Right cardiac atrium (tissue), 5 donors: Measurements from ENCODE around the gene TRMT13. TPM values are rescaled to one million over a fixed set of nuclear protein-coding genes. Genes with fewer than 3 reads are reported as not detected.

Experiments used
- ATAC-seq, 2 donors: fragments of 200-7000 bp; cut with Tn5 transposase; one replicate each; pipeline versions ENCODE4 v1.8.0 to v1.9.1; 2020; ENCODE audit warnings: moderate library complexity in 2 of 2, mild to moderate bottlenecking in 1 of 2
- DNase-seq, 3 donors: peaks; one replicate each; pipeline ENCODE4 v3.0.0-alpha.2; 2020
- H3K27ac ChIP-seq: one replicate; pipeline ENCODE4 v1.5.1; 2013; ENCODE audit warnings: mild to moderate bottlenecking, low read length, control low read depth, moderate library complexity
- H3K27me3 ChIP-seq: one replicate; pipeline ENCODE4 v1.6.1; 2013; ENCODE audit not compliant: control insufficient read depth, insufficient read depth
- H3K4me1 ChIP-seq: one replicate; pipeline ENCODE4 v1.6.1; 2013; ENCODE audit warnings: low read length; ENCODE audit not compliant: control insufficient read depth, insufficient read depth
- H3K4me3 ChIP-seq: one replicate; pipeline ENCODE4 v1.5.1; 2013; ENCODE audit warnings: low read length, control low read depth
- H3K9me3 ChIP-seq: one replicate; pipeline ENCODE4 v1.6.1; 2013; ENCODE audit warnings: low read length; ENCODE audit not compliant: control insufficient read depth
- WGBS: extraction: QIAGEN DNeasy Blood & Tissue Kit; methylation state at CpG from one replicate; pipeline ENCODE4 v1.1.7; 2013; 5-methylcytosine and 5-hydroxymethylcytosine counted together
- intact Hi-C, 4 donors: fragments of 100-400 bp; cut with DNase I; formaldehyde crosslinking; loops; one replicate each; pipeline versions ENCODE4 v1.11.0 to v1.14.0; 2022 to 2023
- long read RNA-seq, 4 donors: library from polyadenylated mRNA; unstranded; transcript quantifications; one replicate each; pipeline ENCODE4 v2.0.0, GENCODE V29; 2020 to 2021
- polyA plus RNA-seq: library from polyadenylated mRNA; stranded (reverse); fragments of 200-250 nt; gene quantifications from one replicate; pipeline ENCODE4 v1.2.3, GENCODE V29; 2013
- total RNA-seq, 4 donors: library from RNA; stranded (reverse); fragmentation: NEBNext Ultra II Directional; extraction: Animal tissue kit (Norgen Biotek cat#: 25700); gene quantifications; one replicate each; pipeline ENCODE4 v1.2.1, GENCODE V29; 2021
- donor health status: healthy with polysubstance abuse.
- donor health status: DM: no; HTN: yes; CAD: no.
- donor health status: DM: no; HTN: no; CAD: no.
- donor health status: DM: no; HTN: yes; CAD: no; lungs with severe emphysema.
- donor health status: DM: yes; HTN: yes; CAD: no.

Gene TRMT13, protein sequence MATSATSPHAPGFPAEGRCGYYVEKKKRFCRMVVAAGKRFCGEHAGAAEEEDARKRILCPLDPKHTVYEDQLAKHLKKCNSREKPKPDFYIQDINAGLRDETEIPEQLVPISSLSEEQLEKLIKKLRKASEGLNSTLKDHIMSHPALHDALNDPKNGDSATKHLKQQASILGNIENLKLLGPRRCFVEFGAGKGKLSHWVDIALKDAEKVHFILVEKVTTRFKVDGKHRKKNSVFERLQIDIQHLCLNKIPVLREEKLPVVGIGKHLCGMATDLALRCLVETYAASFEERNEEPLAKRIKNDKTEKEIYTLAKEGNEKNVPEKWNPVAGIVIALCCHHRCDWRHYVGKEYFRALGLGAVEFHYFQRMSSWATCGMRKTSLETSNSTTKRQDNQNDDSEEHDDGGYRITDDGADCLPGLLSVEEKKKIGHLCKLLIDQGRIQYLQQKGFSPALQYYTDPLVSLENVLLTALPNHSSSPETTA
- total RNA-seq (1 to 10 TPM; 5.7 to 8.4 (median 7.5) TPM), polyA plus RNA-seq (4.8 TPM)
- long read RNA-seq, donor 1, partial matches to known transcripts = 0 of 7 reads
- long read RNA-seq, donor 1, other reads (novel, unspliced or antisense) = 3 of 7 reads
- long read RNA-seq, donor 2, partial matches to known transcripts = 0 of 5 reads
- long read RNA-seq, donor 2, other reads (novel, unspliced or antisense) = 3 of 5 reads
- long read RNA-seq, donor 3, transcript TRMT13-202 (11 exons, 3,129 nt) = major isoform, 8 of 22 reads
- long read RNA-seq, donor 3, partial matches to known transcripts = 4 of 22 reads
- long read RNA-seq, donor 3, other reads (novel, unspliced or antisense) = 10 of 22 reads
- long read RNA-seq, donor 4, partial matches to known transcripts = 0 of 8 reads
- long read RNA-seq, donor 4, other reads (novel, unspliced or antisense) = 5 of 8 reads

DNA sequence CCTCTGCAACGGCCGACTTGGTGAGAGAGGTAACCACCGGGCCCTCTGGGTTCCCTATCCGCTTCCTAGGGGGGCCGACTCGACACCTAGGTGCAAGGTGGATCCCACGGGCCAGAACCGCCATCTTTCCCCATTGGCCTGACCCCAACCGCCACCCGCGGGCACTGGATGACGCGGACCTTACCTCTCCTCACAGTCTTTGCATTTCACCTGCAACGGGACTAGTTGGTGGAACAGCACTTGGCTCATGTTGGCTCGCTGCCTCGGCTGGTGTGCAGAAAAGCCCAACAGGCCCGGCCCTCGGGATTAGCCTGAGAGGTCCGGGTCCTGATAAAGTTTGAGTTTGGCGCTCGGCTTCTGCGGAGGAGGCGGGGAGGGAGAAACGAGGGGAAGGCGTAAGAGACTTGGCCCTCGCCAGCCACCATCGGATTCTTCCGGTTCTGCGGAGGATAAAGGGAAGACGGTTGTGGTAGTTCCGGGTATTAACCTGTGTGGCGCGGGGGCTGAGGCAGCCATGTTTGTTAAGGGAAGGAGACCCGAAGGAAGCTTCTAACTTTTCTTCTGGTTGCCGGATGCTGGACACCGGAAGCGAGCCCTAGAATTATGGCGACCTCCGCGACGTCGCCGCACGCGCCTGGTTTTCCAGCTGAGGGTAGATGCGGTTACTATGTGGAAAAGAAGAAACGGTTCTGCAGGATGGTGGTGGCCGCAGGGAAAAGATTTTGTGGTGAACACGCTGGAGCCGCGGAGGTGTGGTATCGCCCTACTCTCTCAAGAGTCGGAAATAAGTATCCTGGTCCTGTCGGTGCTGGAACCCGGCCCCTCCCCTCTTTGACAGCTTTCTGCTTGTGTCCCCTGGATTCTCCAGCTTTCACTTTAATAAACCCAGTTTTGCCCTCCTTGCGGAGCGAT, at the start of gene TRMT13, which contains the start of gene SASS6:
TSS of gene TRMT13 (plus strand) at position 598 of the 912 bp plus-strand sequence. CDS start at position 604, 6 bp downstream.
TSS of gene SASS6 (minus strand) at position 365 of the 912 bp plus-strand sequence. CDS start at position 249, 116 bp downstream.
- intact Hi-C loops = loop anchor here in 1 of 4 donors (10.0 kb wide), 1 partner anchor 132 kb away; the partner anchor contains the start of gene RTCA
- Histone ChIP-seq H3K9me3 (no peaks in the 10 kb centered on the region), H3K27me3 (no peaks in the 10 kb centered on the region), H3K4me1 (peaks cover 2% of the 10 kb centered on the region), H3K4me3 (peak within 1 kb of the TSS; percentile 93), H3K27ac (peak within 1 kb of the TSS; percentile 21)
- ATAC-seq (peak; percentile 99 to 100), DNase-seq (peak; percentile 97 to 98 (median 98))
- WGBS = under 1% methylated on average over 57 of the region's 57 CpGs

DNA sequence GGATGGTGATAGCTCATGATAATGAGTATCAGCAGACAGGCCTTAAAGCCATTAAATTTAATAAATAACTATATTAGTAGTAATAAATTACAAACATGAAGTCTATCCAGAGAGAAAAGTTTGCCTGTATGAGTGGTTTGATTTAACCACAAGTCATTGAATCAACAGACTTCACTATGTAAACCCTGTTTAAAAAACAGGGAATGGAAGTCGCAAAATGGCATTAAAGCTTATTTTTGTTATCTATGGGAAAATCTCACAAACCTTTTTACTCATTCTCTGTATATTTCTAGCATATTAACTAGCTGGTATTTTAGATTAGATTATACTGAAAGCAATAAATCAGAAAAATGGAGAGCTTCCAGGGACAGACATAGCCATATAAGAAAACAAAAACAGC, 45.6 kb upstream of the TRMT13 start:
- intact Hi-C loops = no loop called here
- Histone ChIP-seq H3K4me1 (peaks cover 1% of the 10 kb centered on the region), H3K9me3 (no peaks in the 10 kb centered on the region), H3K4me3 (no peak overlapping the region), H3K27ac (no peak overlapping the region), H3K27me3 (no peaks in the 10 kb centered on the region)
- 92% methylated on average over 1 of the region's 1 CpG for WGBS
- ATAC-seq (no peak), DNase-seq (no peak)

DNA sequence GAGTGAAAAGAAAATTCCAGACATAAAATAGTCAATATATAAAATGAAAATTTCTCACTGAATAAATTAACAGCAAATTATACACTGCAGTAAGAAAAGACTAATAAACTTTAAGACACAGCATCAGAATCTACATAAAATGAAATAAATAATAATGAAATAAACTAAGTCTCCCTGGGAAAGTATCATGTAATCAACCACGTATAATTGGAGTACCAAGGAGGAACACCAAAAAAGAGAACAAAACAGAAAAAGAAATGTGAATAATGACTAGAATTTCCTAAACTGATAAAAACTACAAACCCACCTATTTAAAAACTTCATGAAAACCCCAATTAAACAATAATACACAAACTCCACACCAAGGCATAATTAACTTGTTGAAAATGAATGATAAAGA, 43.9 kb upstream of the TRMT13 start:
- H3K9me3 ChIP-seq = no peaks in the 10 kb centered on the region
- H3K27ac ChIP-seq = no peak overlapping the region
- H3K4me3 ChIP-seq = no peak overlapping the region
- H3K27me3 ChIP-seq = no peaks in the 10 kb centered on the region
- peaks cover 1% of the 10 kb centered on the region for H3K4me1 ChIP-seq
- 94% methylated on average over 1 of the region's 1 CpG for WGBS
- no peak for DNase-seq
- no peak for ATAC-seq
- intact Hi-C loops = no loop called here

DNA sequence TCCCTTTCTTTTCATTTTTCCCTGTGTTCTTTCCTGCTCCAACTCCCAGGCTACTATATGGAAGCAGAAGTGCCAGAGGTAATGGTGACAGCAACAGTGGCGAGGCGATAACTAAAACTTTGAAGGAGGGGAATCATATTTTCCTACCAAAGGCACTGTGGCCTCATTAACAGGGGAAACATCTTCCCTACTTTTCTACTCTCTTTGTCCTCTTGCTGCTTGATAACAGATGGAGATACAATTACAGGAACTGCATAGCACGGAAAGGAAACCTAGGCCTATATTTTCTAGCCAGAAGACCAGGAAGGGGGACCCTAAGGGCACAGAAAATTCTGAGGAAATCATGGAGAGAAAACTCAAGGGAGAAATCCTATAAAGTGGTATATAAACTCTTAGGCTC, 42.5 kb upstream of the TRMT13 start:
- ATAC-seq = no peak
- WGBS = 80% methylated on average over 3 of the region's 3 CpGs
- Histone ChIP-seq H3K27me3 (no peaks in the 10 kb centered on the region), H3K27ac (no peak overlapping the region), H3K4me1 (peaks cover 1% of the 10 kb centered on the region), H3K4me3 (no peak overlapping the region), H3K9me3 (no peaks in the 10 kb centered on the region)
- DNase-seq = no peak
- intact Hi-C loops = no loop called here

DNA sequence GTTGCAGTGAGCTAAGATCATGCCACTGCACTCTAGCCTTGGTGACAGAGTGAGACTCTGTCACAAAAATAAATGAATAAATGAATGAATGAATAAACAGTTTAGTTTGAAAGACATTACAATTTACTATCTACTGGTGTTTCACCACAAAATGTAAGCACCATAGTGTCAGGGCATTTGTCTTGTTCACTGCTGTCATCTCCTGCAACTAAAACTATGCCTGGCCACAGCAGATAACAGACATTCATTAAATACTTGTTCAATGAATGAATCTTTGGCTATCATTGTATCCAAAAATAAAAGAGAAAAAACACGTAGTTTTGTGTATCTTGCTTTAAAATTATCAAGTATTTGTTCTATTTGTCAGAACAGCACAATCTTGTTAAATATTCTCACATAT, 32.8 kb upstream of the TRMT13 start:
- intact Hi-C loops = no loop called here
- DNase-seq (no peak), ATAC-seq (no peak)
- WGBS = 27% methylated on average over 1 of the region's 1 CpG
- no peak overlapping the region for H3K27ac ChIP-seq
- no peaks in the 10 kb centered on the region for H3K9me3 ChIP-seq
- no peak overlapping the region for H3K4me3 ChIP-seq
- no peaks in the 10 kb centered on the region for H3K27me3 ChIP-seq
- no peaks in the 10 kb centered on the region for H3K4me1 ChIP-seq

DNA sequence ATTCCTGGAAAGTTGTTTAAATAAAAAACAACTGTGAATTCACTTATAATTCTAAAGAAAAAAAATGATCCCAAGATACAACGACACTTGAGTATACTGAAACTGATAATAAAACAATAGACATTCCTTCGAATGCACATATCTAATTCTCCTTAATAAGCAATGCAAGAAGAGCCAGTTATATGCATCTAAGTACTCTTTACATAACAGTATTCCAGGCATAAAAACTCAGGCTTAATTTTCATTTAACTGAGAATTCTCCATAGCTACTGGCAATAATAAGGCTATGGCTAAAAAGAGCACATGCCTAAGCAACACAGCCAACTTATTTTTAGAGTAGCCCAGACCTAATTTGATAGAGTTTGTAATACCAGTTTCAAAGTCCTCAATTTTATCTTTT, 31.4 kb upstream of the TRMT13 start:
- ATAC-seq = no peak
- intact Hi-C loops = no loop called here

DNA sequence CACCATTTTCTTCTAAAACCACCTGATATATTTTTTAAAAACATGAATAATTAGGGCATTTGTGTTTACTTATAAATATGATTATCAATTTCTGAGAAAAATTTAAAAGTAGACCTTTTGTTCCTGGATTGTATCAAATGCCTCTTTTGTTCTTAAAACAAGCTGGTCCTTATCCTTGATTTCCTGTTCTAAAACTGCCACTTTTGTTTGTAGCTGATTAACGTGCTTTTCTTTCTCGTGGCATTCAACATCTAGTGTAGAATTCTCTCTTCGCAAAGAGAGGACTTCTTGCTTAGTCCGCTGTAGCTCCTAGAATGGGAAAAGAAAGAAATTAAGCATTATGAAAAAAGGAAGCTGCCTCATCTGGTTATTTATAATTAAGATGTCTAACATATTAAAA, 25.3 kb upstream of the TRMT13 start:
- WGBS = 79% methylated on average over 4 of the region's 4 CpGs
- H3K9me3 ChIP-seq = no peaks in the 10 kb centered on the region
- DNase-seq (no peak), ATAC-seq (no peak)
- H3K27me3 ChIP-seq = no peaks in the 10 kb centered on the region
- no peak overlapping the region for H3K4me3 ChIP-seq
- no peaks in the 10 kb centered on the region for H3K4me1 ChIP-seq
- intact Hi-C loops = no loop called here
- H3K27ac ChIP-seq = no peak overlapping the region

More for the DNA sequence above, 31.4 kb upstream of the TRMT13 start:
- no peaks in the 10 kb centered on the region for H3K27me3 ChIP-seq
- H3K4me3 ChIP-seq = no peak overlapping the region
- H3K27ac ChIP-seq = no peak overlapping the region
- no peaks in the 10 kb centered on the region for H3K4me1 ChIP-seq
- no peaks in the 10 kb centered on the region for H3K9me3 ChIP-seq
- 64% methylated on average over 2 of the region's 2 CpGs for WGBS
- DNase-seq = no peak

DNA sequence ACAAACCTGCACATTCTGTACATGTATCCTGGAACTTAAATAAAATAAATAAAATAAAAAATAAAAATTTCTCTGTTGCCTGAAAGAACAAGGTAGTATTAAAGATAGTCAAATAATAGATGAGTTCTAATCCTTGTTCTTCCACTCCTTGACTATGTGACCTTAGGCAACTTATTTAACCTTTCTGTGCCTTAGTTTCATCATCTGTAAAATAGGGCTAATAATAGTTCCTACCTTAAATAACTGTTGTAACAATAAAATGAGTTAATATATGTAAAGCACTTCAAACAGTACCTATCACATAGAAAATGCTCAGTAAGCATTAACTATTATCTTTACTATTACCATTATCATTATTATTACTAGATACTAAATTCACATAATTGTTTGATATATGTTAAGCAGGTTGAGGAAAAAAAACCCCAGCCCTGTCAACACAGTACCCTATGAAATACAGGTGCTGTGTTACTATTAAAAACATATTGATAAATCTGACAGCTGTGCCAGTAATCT, 23.4 kb upstream of the TRMT13 start:
- Histone ChIP-seq H3K9me3 (no peaks in the 10 kb centered on the region), H3K4me3 (no peak overlapping the region), H3K27ac (no peak overlapping the region), H3K27me3 (no peaks in the 10 kb centered on the region), H3K4me1 (no peaks in the 10 kb centered on the region)
- DNase-seq = no peak
- intact Hi-C loops = no loop called here
- ATAC-seq = no peak

DNA sequence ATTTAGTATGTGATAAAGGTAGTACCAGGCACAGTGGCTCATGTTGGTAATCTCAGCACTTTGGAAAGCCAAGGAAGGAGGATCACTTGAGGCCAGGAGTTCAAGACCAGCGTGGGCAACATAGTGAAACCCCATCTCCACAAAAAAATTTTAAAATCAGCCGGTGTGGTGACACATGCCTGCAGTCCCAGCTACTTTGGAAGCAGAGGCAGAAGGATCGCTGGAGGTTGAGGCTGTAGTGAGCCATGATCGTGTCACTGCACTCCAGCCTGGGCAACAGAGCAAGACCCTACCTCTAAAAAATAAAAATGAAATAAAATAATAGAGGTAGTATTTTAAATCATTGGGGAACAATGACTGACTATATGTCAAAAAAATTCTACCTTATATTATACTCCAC, 17.4 kb upstream of the TRMT13 start:
- 98% methylated on average over 4 of the region's 4 CpGs for WGBS
- no peak for ATAC-seq
- H3K27me3 ChIP-seq = no peaks in the 10 kb centered on the region
- H3K27ac ChIP-seq = no peak overlapping the region
- no peak overlapping the region for H3K4me3 ChIP-seq
- H3K4me1 ChIP-seq = no peaks in the 10 kb centered on the region
- intact Hi-C loops = no loop called here
- no peak for DNase-seq
- no peaks in the 10 kb centered on the region for H3K9me3 ChIP-seq

DNA sequence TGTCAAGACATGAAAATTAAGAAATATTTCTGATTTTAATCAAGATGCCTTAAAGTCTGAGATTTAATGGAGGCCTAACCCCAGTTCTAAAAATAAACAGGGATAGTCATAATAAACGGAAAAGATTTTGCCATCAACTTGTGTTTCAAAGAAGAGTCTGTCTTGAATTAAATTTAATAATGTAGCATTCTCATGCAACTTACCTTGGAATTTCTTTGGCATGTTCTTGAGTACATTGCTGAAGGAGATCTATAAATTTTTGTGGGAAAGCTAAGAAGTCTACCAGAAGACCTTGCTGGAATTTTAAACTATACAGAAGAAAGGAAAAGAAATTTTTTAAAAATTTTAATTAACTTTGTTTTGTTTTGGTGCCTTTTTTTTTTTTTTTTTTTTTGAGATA, 10.8 kb upstream of the TRMT13 start:
- 81% methylated on average over 1 of the region's 1 CpG for WGBS
- no peak for ATAC-seq
- intact Hi-C loops = no loop called here

More for the DNA sequence above, 10.8 kb upstream of the TRMT13 start:
- no peak for DNase-seq
- H3K4me3 ChIP-seq = no peak overlapping the region
- H3K4me1 ChIP-seq = no peaks in the 10 kb centered on the region
- H3K27me3 ChIP-seq = no peaks in the 10 kb centered on the region
- H3K9me3 ChIP-seq = no peaks in the 10 kb centered on the region
- no peak overlapping the region for H3K27ac ChIP-seq
